Activated CD4-positive, alpha-beta memory T cell treated with anti-CD3 and anti-CD28 coated beads, Interleukin-2, amount 10 ng/mL, durations not matched to agents 7 days and 5 days (primary cell): Measurements from ENCODE around the gene SLC1A1. TPM values are rescaled to one million over a fixed set of nuclear protein-coding genes. Genes with fewer than 3 reads are reported as not detected.
"Not testable (repeated sequence)": the region's sequence is repeated elsewhere in the genome, so short reads cannot be mapped to it uniquely, and the experiment has no call there.

ENCODE experiments used
- CTCF ChIA-PET: fragments of 350-600 bp; sonication (Branson Sonifier 250); formaldehyde crosslinking; loops from one replicate; lab custom pipeline; 2021; ENCODE audit warnings: antibody characterized with exemption, inconsistent platforms; lab: Charles Lee
- POLR2A ChIA-PET: fragments of 350-600 bp; sonication (Branson Sonifier 250); formaldehyde crosslinking; loops from one replicate; lab custom pipeline; 2021; ENCODE audit warnings: antibody characterized with exemption; lab: Charles Lee
- DNase-seq: peaks from one replicate; pipeline ENCODE4 v3.0.0-alpha.2; 2020
- H3K27ac Mint-ChIP-seq: one replicate; pipeline ENCODE4 v1.8.0; 2021; ENCODE audit warnings: mild to moderate bottlenecking, mixed read lengths
- H3K27me3 Mint-ChIP-seq: one replicate; pipeline ENCODE4 v1.8.0; 2021; ENCODE audit warnings: mixed read lengths
- H3K36me3 Mint-ChIP-seq: one replicate; pipeline ENCODE4 v1.8.0; 2021; ENCODE audit warnings: low read depth, mixed read lengths
- H3K4me1 Mint-ChIP-seq: one replicate; pipeline ENCODE4 v1.8.0; 2021; ENCODE audit warnings: mixed read lengths
- H3K4me3 Mint-ChIP-seq: one replicate; pipeline ENCODE4 v1.8.0; 2021; ENCODE audit warnings: mild to moderate bottlenecking, mixed read lengths
- H3K9me3 Mint-ChIP-seq: one replicate; pipeline ENCODE4 v1.8.0; 2021; ENCODE audit warnings: mixed read lengths
- total RNA-seq, 2 experiments: library from RNA; stranded (reverse); gene quantifications; one replicate each; pipeline ENCODE4 v1.2.3, GENCODE V29; 2021

SLC1A1 gene
- total RNA-seq, 2 experiments from 2014 or later: 0.05 to 0.23 TPM

- POLR2A ChIA-PET: no interaction called here
- CTCF ChIA-PET: no interaction called here
- Mint-ChIP-seq H3K4me1 (no peaks in the 10 kb centered on the region), H3K27me3 (peaks cover 2% of the 10 kb centered on the region), H3K36me3 (no peaks in the 10 kb centered on the region), H3K4me3 (no peak overlapping the region), H3K27ac (no peak overlapping the region), H3K9me3 (no peaks in the 10 kb centered on the region)
- no peak for DNase-seq
These were observed 18.8 kb downstream of the SLC1A1 start for GRCh38 chr9:4508907-4509589.

- Mint-ChIP-seq H3K4me3 (no peak overlapping the region), H3K27me3 (peaks cover 2% of the 10 kb centered on the region), H3K27ac (no peak overlapping the region), H3K36me3 (no peaks in the 10 kb centered on the region), H3K4me1 (no peaks in the 10 kb centered on the region), H3K9me3 (no peaks in the 10 kb centered on the region)
- ChIA-PET POLR2A (no interaction called here), CTCF (no interaction called here)
- no peak for DNase-seq
These were observed 19.3 kb downstream of the SLC1A1 start for GRCh38 chr9:4509590-4509984.

GRCh38 chr9:4510546-4511322 is 20.5 kb downstream of the SLC1A1 start:
- DNase-seq: no peak
- Mint-ChIP-seq H3K36me3 (no peaks in the 10 kb centered on the region), H3K4me3 (no peak overlapping the region), H3K9me3 (no peaks in the 10 kb centered on the region), H3K27me3 (no peaks in the 10 kb centered on the region), H3K27ac (no peak overlapping the region), H3K4me1 (no peaks in the 10 kb centered on the region)
- ChIA-PET POLR2A (no interaction called here), CTCF (no interaction called here)

- POLR2A ChIA-PET: no interaction called here
- Mint-ChIP-seq H3K36me3 (no peaks in the 10 kb centered on the region), H3K4me3 (no peak overlapping the region), H3K9me3 (no peaks in the 10 kb centered on the region), H3K4me1 (peaks cover 10% of the 10 kb centered on the region), H3K27me3 (no peaks in the 10 kb centered on the region), H3K27ac (no peak overlapping the region)
- CTCF ChIA-PET: no interaction called here
- no peak for DNase-seq
These were observed 24.2 kb downstream of the SLC1A1 start for GRCh38 chr9:4514252-4515128.

- no peaks in the 10 kb centered on the region for H3K9me3 Mint-ChIP-seq
- CTCF ChIA-PET: no interaction called here
These were observed 25.7 kb downstream of the SLC1A1 start for GRCh38 chr9:4515958-4516375.

GRCh38 chr9:4517274-4517673 is 27.0 kb downstream of the SLC1A1 start:
- H3K4me3 Mint-ChIP-seq: no peak overlapping the region
- ChIA-PET CTCF (no interaction called here), POLR2A (no interaction called here)
- H3K27ac Mint-ChIP-seq: no peak overlapping the region
- H3K4me1 Mint-ChIP-seq: peaks cover 16% of the 10 kb centered on the region
- no peaks in the 10 kb centered on the region for H3K27me3 Mint-ChIP-seq
- no peaks in the 10 kb centered on the region for H3K36me3 Mint-ChIP-seq
- DNase-seq: no peak
- H3K9me3 Mint-ChIP-seq: no peaks in the 10 kb centered on the region

More at GRCh38 chr9:4515958-4516375, 25.7 kb downstream of the SLC1A1 start:
- Mint-ChIP-seq H3K27ac (no peak overlapping the region), H3K36me3 (no peaks in the 10 kb centered on the region), H3K4me3 (no peak overlapping the region), H3K27me3 (no peaks in the 10 kb centered on the region), H3K4me1 (peaks cover 16% of the 10 kb centered on the region)
- no peak for DNase-seq
- POLR2A ChIA-PET: no interaction called here

- Mint-ChIP-seq H3K36me3 (no peaks in the 10 kb centered on the region), H3K9me3 (peaks cover 4% of the 10 kb centered on the region), H3K4me1 (peaks cover 16% of the 10 kb centered on the region), H3K27me3 (no peaks in the 10 kb centered on the region), H3K27ac (no peak overlapping the region), H3K4me3 (no peak overlapping the region)
- no peak for DNase-seq
- CTCF ChIA-PET: no interaction called here
- POLR2A ChIA-PET: no interaction called here
These were observed 29.3 kb downstream of the SLC1A1 start for GRCh38 chr9:4519604-4520003.

- H3K27ac Mint-ChIP-seq: no peak overlapping the region
- DNase-seq: no peak
These were observed 29.8 kb downstream of the SLC1A1 start for GRCh38 chr9:4520055-4520454.

GRCh38 chr9:4530375-4530774 is 40.1 kb downstream of the SLC1A1 start:
- peak overlapping the region; percentile 5 for H3K27ac Mint-ChIP-seq
- peaks cover 6% of the 10 kb centered on the region for H3K36me3 Mint-ChIP-seq
- CTCF ChIA-PET: no interaction called here
- DNase-seq: no peak
- peaks cover 8% of the 10 kb centered on the region for H3K9me3 Mint-ChIP-seq
- peaks cover 6% of the 10 kb centered on the region for H3K27me3 Mint-ChIP-seq
- no peak overlapping the region for H3K4me3 Mint-ChIP-seq
- POLR2A ChIA-PET: no interaction called here
- peaks cover 18% of the 10 kb centered on the region for H3K4me1 Mint-ChIP-seq

More at GRCh38 chr9:4520055-4520454, 29.8 kb downstream of the SLC1A1 start:
- ChIA-PET POLR2A (no interaction called here), CTCF (no interaction called here)
- Mint-ChIP-seq H3K9me3 (peaks cover 4% of the 10 kb centered on the region), H3K4me3 (no peak overlapping the region), H3K27me3 (no peaks in the 10 kb centered on the region), H3K36me3 (no peaks in the 10 kb centered on the region), H3K4me1 (peaks cover 16% of the 10 kb centered on the region)

GRCh38 chr9:4530831-4531230 is 40.6 kb downstream of the SLC1A1 start:
- DNase-seq, H3K36me3 Mint-ChIP-seq: not testable (repeated sequence)

GRCh38 chr9:4531355-4531754 is 41.1 kb downstream of the SLC1A1 start:
- peaks cover 16% of the 10 kb centered on the region for H3K4me1 Mint-ChIP-seq

More at GRCh38 chr9:4530831-4531230, 40.6 kb downstream of the SLC1A1 start:
- Mint-ChIP-seq H3K4me1 (peaks cover 16% of the 10 kb centered on the region), H3K27ac (peak overlapping the region; percentile 14)
- H3K9me3 Mint-ChIP-seq, POLR2A ChIA-PET, CTCF ChIA-PET, H3K27me3 Mint-ChIP-seq, H3K4me3 Mint-ChIP-seq: not testable (repeated sequence)

GRCh38 chr9:4533881-4534280 is 43.6 kb downstream of the SLC1A1 start:
- H3K27ac Mint-ChIP-seq, DNase-seq, H3K4me3 Mint-ChIP-seq, H3K27me3 Mint-ChIP-seq, CTCF ChIA-PET, H3K36me3 Mint-ChIP-seq, POLR2A ChIA-PET, H3K9me3 Mint-ChIP-seq: not testable (repeated sequence)
- H3K4me1 Mint-ChIP-seq: peaks cover 16% of the 10 kb centered on the region

More at GRCh38 chr9:4531355-4531754, 41.1 kb downstream of the SLC1A1 start:
- CTCF ChIA-PET, H3K4me3 Mint-ChIP-seq, H3K36me3 Mint-ChIP-seq, POLR2A ChIA-PET, H3K27me3 Mint-ChIP-seq, H3K9me3 Mint-ChIP-seq, DNase-seq, H3K27ac Mint-ChIP-seq: not testable (repeated sequence)

- H3K27ac Mint-ChIP-seq, H3K36me3 Mint-ChIP-seq, H3K9me3 Mint-ChIP-seq, H3K4me1 Mint-ChIP-seq, POLR2A ChIA-PET, H3K4me3 Mint-ChIP-seq, H3K27me3 Mint-ChIP-seq, CTCF ChIA-PET, DNase-seq: not testable (repeated sequence)
These were observed 45.9 kb downstream of the SLC1A1 start for GRCh38 chr9:4536196-4536595.
